ENCODE measurements around the gene ARFIP2.
A peak's percentile ranks its signal among the peaks of the same experiment; 100 is the strongest.

Gene ARFIP2

DNA sequence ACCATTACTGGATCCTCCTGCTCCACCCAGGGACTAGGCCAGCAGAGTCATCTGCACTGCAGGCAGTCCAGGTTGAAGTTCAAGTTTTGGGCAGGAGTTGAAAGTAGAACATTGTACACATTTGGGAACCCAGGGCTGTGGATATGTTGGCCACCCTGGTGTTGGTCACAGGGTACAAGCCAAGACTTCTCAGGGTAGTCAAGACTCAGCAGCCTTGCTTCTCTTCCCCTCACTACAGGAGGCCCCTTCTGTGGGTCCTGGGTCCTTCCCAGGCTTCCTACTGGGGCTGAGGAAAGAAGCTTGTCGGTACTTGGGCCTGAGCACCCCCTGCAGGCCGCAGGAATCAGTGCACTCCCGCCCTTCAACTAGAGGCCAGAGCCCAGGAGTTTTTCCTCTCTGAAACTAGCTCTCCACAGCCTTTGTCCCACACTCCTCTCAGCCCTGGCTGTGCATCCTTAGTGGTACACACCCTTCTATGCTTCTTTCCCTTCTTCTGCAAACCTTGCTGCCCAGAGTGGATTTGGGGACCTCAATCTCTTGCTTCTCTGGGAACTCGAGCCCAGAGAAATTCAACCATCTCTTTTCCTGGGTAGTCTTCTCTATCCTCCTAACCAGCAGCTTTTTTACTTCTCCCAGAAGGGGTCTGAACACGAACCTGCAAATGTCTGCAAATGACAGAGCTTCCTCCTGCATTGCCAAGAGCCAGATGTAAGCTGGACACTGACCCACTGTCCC is 37.7 kb downstream of the ARFIP2 start:
- DNase-seq (ENCODE audit: low read depth), result peak; percentile 68

- DNase-seq (ENCODE audit: low read depth), result no peak
Observed at GRCh38 chr11:6442441-6442840, 38.7 kb downstream of the ARFIP2 start.

DNA sequence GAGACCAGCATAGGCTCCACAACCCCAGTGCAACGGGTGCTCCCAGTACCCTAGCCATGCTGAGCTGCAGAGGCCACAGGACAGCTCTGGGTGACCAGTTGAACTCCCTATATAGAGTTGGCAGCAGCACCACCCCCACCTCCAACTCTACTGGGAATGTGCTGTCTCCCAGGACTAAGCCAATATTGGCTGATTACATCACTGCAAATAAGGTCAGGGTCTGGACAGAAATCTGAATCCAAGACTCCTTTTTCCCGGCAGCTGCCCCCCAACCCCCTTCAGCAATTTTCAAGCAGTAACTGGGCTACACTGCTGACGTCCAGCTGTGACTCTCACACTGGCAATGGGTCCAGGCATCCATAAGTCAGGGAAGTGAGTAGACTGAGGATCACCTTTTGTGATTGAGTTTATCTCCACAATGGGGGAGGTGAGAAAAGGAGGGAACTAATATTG is 40.2 kb downstream of the ARFIP2 start, which contains the start of gene HPX:
Gene HPX, minus strand, starts transcription at position 82 of the 453 bp plus-strand sequence. Its CDS starts 24 bp downstream, at position 58.
- DNase-seq (ENCODE audit: low read depth), result no peak

GRCh38 chr11:6438979-6439571 is 42.1 kb downstream of the ARFIP2 start:
- DNase-seq (ENCODE audit: low read depth), result peak; percentile 68

- no peak for DNase-seq (ENCODE audit: low read depth)
Observed at GRCh38 chr11:6437993-6438392, 43.1 kb downstream of the ARFIP2 start.

- no peak for DNase-seq (ENCODE audit: low read depth)
Observed at GRCh38 chr11:6437423-6437822, 43.7 kb downstream of the ARFIP2 start.

DNA sequence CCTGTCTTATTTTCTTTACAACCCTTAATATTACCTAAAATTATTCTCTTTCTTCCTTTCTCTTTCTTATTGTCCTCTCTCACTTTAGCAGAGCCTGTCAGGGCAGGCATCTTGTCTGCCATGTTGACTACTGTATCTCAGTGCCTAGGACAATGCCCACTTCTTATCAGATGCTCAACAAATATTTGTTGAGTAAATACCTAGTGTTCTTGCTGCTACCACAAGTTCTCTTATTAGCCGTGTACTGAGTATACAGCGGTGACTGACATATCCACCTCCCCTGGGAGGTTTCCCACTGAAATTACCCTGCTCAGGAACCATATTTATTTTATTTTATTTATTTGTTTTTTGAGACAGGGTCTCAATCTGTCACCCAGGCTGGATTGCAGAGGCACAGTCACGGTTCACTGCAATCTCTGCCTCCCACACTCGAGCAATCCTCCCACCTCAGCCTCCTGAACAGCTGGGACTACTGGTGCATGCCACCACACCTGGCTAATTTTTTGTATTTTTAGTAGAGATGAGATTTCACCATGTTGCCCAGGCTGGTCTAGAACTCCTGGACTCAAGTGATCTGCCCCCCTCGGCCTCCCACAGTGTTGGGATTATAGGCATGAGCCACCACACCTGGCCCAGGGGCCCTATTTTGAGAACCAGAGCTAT is 47.0 kb downstream of the ARFIP2 start:
- DNase-seq (ENCODE audit: low read depth), result no peak

DNA sequence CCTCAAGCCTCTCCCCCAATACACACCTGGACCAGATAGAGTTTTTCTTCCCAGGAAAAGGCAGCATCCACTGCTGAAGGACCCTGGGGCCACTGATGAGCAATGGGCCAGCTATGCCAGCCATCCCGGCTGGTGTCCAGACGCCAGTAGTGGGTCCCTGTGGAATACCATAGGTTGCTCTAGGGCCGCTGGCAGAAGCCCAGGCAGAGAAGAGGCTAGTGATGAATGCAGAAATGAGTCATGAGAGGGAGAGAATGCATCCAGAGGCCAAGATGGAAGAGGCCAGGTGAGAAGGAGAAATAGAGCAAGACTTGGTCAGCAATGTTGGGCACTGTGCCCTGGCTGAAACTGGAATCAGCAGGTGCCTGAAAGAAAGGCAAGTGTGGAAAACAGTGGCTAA is 49.3 kb downstream of the ARFIP2 start:
- DNase-seq (ENCODE audit: low read depth), result peak; percentile 93

DNA sequence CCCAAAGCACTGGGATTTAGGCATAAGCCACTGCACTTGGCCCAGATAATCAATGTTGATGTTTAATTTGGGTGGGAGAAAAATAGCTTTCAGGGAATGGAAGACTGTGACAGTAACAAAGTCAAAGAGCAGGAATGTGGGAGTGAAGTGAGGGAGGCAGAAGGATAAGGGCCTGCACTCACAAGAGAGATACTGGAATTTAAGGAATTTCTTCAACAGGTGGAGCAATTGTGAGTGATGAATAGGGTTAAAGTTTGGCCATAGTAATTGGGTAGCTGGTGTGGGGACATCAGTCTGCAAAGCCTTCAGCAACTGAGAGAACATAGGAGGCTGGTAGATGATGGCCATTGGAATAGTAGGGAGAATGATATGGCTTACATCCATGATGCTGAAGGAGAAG is 53.6 kb downstream of the ARFIP2 start:
- no peak for DNase-seq (ENCODE audit: low read depth)
